Smooth muscle cell (in vitro differentiated cells): Measurements from ENCODE around the gene NOS1AP. TPM values are rescaled to one million over a fixed set of nuclear protein-coding genes. Genes with fewer than 3 reads are reported as not detected.

ENCODE experiments used
- DNase-seq: peaks from one replicate; lab custom pipeline; 2025; ENCODE audit not compliant: unreplicated experiment; lab: John Stamatoyannopoulos, UW
- H2AFZ ChIP-seq: fragments of 200-600 bp; sonication (generic); 2 replicates; pipeline ENCODE4 v1.6.0; 2016; ENCODE audit warnings: antibody characterized with exemption, low read depth, mild to moderate bottlenecking
- H3F3A ChIP-seq: fragments of 200-600 bp; sonication (generic); 2 replicates; pipeline ENCODE4 v1.6.0; 2017; ENCODE audit warnings: antibody characterized with exemption, low read depth
- H3K27ac ChIP-seq: fragments of 200-600 bp; sonication (generic); 2 replicates; pipeline ENCODE4 v1.5.1; 2016; ENCODE audit warnings: low read depth, mild to moderate bottlenecking
- H3K27me3 ChIP-seq: fragments of 200-600 bp; sonication (generic); 2 replicates; pipeline ENCODE4 v1.6.1; 2016; ENCODE audit warnings: low read depth, mild to moderate bottlenecking
- H3K36me3 ChIP-seq: fragments of 200-600 bp; sonication (generic); 2 replicates; pipeline ENCODE4 v1.5.1; 2016; ENCODE audit warnings: low read depth
- H3K4me1 ChIP-seq: fragments of 200-600 bp; sonication (generic); 2 replicates; pipeline ENCODE4 v1.5.1; 2016; ENCODE audit warnings: low read depth
- H3K4me2 ChIP-seq: fragments of 200-600 bp; sonication (generic); 2 replicates; pipeline ENCODE4 v1.6.0; 2016; ENCODE audit warnings: mild to moderate bottlenecking
- H3K4me3 ChIP-seq: fragments of 200-600 bp; sonication (generic); 2 replicates; pipeline ENCODE4 v1.5.1; 2016; ENCODE audit warnings: mild to moderate bottlenecking
- H3K79me2 ChIP-seq: fragments of 200-600 bp; sonication (generic); 2 replicates; pipeline ENCODE4 v1.6.0; 2016; ENCODE audit warnings: low read depth, mild to moderate bottlenecking
- H3K9ac ChIP-seq: fragments of 200-600 bp; sonication (generic); 2 replicates; pipeline ENCODE4 v1.6.0; 2016; ENCODE audit warnings: low read depth
- H3K9me3 ChIP-seq: fragments of 200-600 bp; sonication (generic); replicated peaks from 2 replicates; pipeline ENCODE4 v1.5.1; 2016; ENCODE audit warnings: low read depth
- H4K20me1 ChIP-seq: fragments of 200-600 bp; sonication (generic); 2 replicates; pipeline ENCODE4 v1.6.0; 2016; ENCODE audit warnings: low read depth
- WGBS: methylation state at CpG from one replicate; pipeline ENCODE4 v1.1.7; 2016; ENCODE audit warnings: low lambda C conversion rate; 5-methylcytosine and 5-hydroxymethylcytosine counted together
- polyA plus RNA-seq: library from polyadenylated mRNA; unstranded; fragments of >200 nt; fragmentation: Nextera tagmentation; extraction: Ambion mirVana; gene quantifications from 2 replicates; pipeline ENCODE4 v1.2.1, GENCODE V29; 2016
- total RNA-seq: library from RNA; depleted of rRNA; stranded (reverse); fragments of >200 nt; gene quantifications from 2 replicates; pipeline ENCODE4 v1.2.3, GENCODE V29; 2014
- TF ChIP-seq, protein P1 (sequence below): fragments of 200-600 bp; sonication (generic); IDR thresholded peaks from 2 replicates; pipeline ENCODE4 v1.5.1; 2017; ENCODE audit warnings: borderline replicate concordance, mild to moderate bottlenecking, antibody characterized with exemption; ENCODE audit not compliant: insufficient read depth, poor library complexity, severe bottlenecking

NOS1AP gene
- total and polyA plus RNA-seq, 2 experiments from 2014 or later, result 0.54 to 0.80 TPM

DNA sequence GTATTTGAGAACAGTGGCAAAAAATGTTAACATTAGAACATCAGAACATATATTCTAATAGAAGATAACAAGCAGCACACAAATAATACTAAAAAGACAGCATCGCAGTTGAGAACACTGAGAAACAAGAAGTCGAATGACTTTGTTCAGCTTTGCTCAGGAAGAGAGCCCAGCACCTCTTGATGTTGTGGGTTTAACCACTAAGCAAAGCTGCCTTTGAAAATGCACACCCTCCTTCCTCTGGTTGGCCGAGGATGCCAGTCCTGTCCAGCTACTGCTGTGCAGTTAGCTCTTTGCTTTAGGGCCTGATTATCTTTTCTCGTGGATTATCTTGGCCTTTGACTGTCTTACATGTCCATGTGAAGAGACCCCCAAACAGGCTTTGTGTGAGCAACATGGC is 246.7 kb downstream of the NOS1AP start:
- DNase-seq, result no peak
- no peak overlapping the region for H3K4me3 ChIP-seq
- whole genome bisulfite sequencing, result 93% methylated on average over 4 of the region's 4 CpGs

DNA sequence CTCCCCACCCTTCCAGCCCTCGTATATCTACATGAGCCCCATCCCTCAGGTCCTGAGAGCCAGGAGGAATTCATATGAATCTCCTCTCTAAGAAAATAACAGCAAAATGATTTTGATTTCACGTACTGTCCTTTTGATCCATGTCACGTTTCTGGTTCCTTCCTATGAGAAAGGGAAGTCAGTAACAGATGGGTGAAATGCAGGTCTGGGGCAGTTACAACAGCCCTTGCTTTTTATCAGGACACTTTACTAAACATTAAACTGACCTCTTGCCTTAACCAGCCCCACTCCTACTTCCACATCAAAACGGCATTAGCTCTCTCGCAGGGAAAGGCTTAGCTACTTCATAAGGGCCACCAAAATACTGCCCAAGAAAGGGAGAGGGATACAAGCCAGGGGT is 248.1 kb downstream of the NOS1AP start:
- Histone ChIP-seq H3K9me3 (no peaks in the 10 kb centered on the region), H3F3A (no peaks in the 10 kb centered on the region), H3K79me2 (no peaks in the 10 kb centered on the region), H3K27me3 (no peaks in the 10 kb centered on the region), H3K9ac (no peak overlapping the region), H4K20me1 (no peaks in the 10 kb centered on the region), H3K27ac (no peak overlapping the region), H3K4me1 (no peaks in the 10 kb centered on the region), H3K4me2 (no peak overlapping the region), H3K36me3 (no peaks in the 10 kb centered on the region), H3K4me3 (no peak overlapping the region), H2AFZ (no peak overlapping the region)
- WGBS, result 88% methylated on average over 5 of the region's 5 CpGs
- TF ChIP-seq, protein P1, sequence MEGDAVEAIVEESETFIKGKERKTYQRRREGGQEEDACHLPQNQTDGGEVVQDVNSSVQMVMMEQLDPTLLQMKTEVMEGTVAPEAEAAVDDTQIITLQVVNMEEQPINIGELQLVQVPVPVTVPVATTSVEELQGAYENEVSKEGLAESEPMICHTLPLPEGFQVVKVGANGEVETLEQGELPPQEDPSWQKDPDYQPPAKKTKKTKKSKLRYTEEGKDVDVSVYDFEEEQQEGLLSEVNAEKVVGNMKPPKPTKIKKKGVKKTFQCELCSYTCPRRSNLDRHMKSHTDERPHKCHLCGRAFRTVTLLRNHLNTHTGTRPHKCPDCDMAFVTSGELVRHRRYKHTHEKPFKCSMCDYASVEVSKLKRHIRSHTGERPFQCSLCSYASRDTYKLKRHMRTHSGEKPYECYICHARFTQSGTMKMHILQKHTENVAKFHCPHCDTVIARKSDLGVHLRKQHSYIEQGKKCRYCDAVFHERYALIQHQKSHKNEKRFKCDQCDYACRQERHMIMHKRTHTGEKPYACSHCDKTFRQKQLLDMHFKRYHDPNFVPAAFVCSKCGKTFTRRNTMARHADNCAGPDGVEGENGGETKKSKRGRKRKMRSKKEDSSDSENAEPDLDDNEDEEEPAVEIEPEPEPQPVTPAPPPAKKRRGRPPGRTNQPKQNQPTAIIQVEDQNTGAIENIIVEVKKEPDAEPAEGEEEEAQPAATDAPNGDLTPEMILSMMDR, result no peak
- DNase-seq, result no peak

More for the DNA sequence above, 246.7 kb downstream of the NOS1AP start:
- no peaks in the 10 kb centered on the region for H3K79me2 ChIP-seq
- no peaks in the 10 kb centered on the region for H3F3A ChIP-seq
- H3K4me1 ChIP-seq, result no peaks in the 10 kb centered on the region
- no peak overlapping the region for H3K9ac ChIP-seq
- no peak overlapping the region for H2AFZ ChIP-seq
- TF ChIP-seq, protein P1, result no peak
- no peak overlapping the region for H3K4me2 ChIP-seq
- no peaks in the 10 kb centered on the region for H3K27me3 ChIP-seq
- no peaks in the 10 kb centered on the region for H3K36me3 ChIP-seq
- no peak overlapping the region for H3K27ac ChIP-seq
- H3K9me3 ChIP-seq, result no peaks in the 10 kb centered on the region
- H4K20me1 ChIP-seq, result no peaks in the 10 kb centered on the region

DNA sequence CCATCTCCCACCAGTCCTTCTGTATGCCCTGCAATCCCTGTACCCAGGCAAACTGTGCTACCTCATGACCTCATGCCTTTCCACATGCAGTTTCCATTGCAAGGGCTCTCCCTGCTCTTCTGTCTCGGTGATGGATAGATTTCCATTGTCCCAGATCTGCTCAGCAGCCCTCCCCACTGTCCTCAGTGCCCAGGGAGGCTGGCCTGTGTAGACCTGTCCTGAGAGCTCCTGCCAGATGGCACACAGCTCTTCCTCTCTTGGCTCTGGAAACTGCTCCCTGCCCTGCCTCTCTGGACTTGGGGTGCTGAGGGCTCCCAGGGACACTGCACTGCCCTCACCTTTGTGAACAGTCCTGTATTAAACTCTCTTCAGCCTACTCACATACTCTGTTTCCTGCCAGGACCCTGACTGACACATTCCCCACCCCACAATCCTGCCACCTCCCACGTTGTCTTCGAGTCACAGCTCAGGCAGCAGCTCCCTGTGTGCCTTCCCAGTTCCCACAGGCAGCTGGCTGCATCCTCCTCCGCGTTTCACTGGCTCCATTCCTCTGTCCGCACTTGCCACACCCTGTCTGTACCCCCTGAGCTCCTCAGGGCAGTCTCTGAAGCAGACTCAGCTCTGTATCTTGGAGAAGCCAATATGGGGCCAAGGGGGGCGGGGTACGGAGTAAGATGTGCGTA is 250.1 kb downstream of the NOS1AP start:
- Histone ChIP-seq H3K27me3 (no peaks in the 10 kb centered on the region), H3K4me3 (no peak overlapping the region), H3K27ac (no peak overlapping the region), H3K4me2 (no peak overlapping the region), H3K36me3 (no peaks in the 10 kb centered on the region), H4K20me1 (no peaks in the 10 kb centered on the region), H3K79me2 (no peaks in the 10 kb centered on the region), H3K9me3 (no peaks in the 10 kb centered on the region), H3F3A (no peaks in the 10 kb centered on the region), H3K4me1 (no peaks in the 10 kb centered on the region), H2AFZ (no peak overlapping the region), H3K9ac (no peak overlapping the region)
- TF ChIP-seq, protein P1, result no peak
- DNase-seq, result no peak
- 73% methylated on average over 9 of the region's 9 CpGs for WGBS
